Activated CD4-positive, alpha-beta T cell treated with anti-CD3 and anti-CD28 coated beads, Interleukin-2, amount 50 U/mL, for 24 hours (primary cell): Measurements from ENCODE around the gene IGF2BP1.
"Not testable (repeated sequence)": the region's sequence is repeated elsewhere in the genome, so short reads cannot be mapped to it uniquely, and the experiment has no call there.

Experiments used
- DNase-seq, 2 donors: peaks; one replicate each; pipeline ENCODE4 v3.0.0-alpha.2; 2020; ENCODE audit warnings: low read depth in 1 of 2, low spot score in 1 of 2

Gene IGF2BP1

GRCh38 chr17:49053171-49053829, 56.1 kb downstream of the IGF2BP1 start:
- DNase-seq, result no peak

- no peak for DNase-seq
Measured at GRCh38 chr17:49054342-49055092, 57.3 kb downstream of the IGF2BP1 start.

GRCh38 chr17:49055181-49055927, 58.2 kb downstream of the IGF2BP1 start:
- no peak for DNase-seq

- no peak for DNase-seq
Measured at GRCh38 chr17:49061524-49061943, 64.3 kb downstream of the IGF2BP1 start.

GRCh38 chr17:49063652-49064051, 66.5 kb downstream of the IGF2BP1 start:
- no peak for DNase-seq

- no peak for DNase-seq
Measured at GRCh38 chr17:49067163-49067562, 70.0 kb downstream of the IGF2BP1 start.

GRCh38 chr17:49069585-49070273, 72.5 kb downstream of the IGF2BP1 start:
- DNase-seq, result no peak

GRCh38 chr17:49071106-49071505, 73.9 kb downstream of the IGF2BP1 start:
- DNase-seq, result no peak

- DNase-seq, result no peak
Measured at GRCh38 chr17:49074851-49075540, 77.8 kb downstream of the IGF2BP1 start.

GRCh38 chr17:49076573-49077384, 79.6 kb downstream of the IGF2BP1 start:
- no peak for DNase-seq

GRCh38 chr17:49078248-49078647, 81.1 kb downstream of the IGF2BP1 start:
- DNase-seq, result no peak

- no peak for DNase-seq
Measured at GRCh38 chr17:49079840-49080663, 82.9 kb downstream of the IGF2BP1 start.

- DNase-seq, result no peak
Measured at GRCh38 chr17:49082231-49082630, 85.0 kb downstream of the IGF2BP1 start.

GRCh38 chr17:49085046-49085445, 87.9 kb downstream of the IGF2BP1 start:
- not testable (repeated sequence) for DNase-seq

- no peak for DNase-seq
Measured at GRCh38 chr17:49085565-49086315, 88.6 kb downstream of the IGF2BP1 start.

- DNase-seq, result no peak
Measured at GRCh38 chr17:49086316-49086605, 89.1 kb downstream of the IGF2BP1 start.

GRCh38 chr17:49086649-49087048, 89.5 kb downstream of the IGF2BP1 start:
- DNase-seq, result no peak

GRCh38 chr17:49089094-49089493, 91.9 kb downstream of the IGF2BP1 start:
- DNase-seq, result no peak
